ENCODE measurements around the gene SSR3. TPM values are rescaled to one million over a fixed set of nuclear protein-coding genes. Genes with fewer than 3 reads are reported as not detected.
A peak's percentile ranks its signal among the peaks of the same experiment; 100 is the strongest.

Gene SSR3
- total and polyA plus RNA-seq, 9 of the 15 experiments (the other 6 are each of a cell fraction or from before 2014, with no cell fraction given) = 104 to 464 (median 307) TPM

- TF ChIP-seq CHD2 (IDR thresholded peaks at IDR 0.05; ENCODE audit: low read depth, low read length) = no peak
- no peak for TF ChIP-seq PCBP2 (IDR thresholded peaks at IDR 0.05; ENCODE audit: low read depth, low read length, poor library complexity, severe bottlenecking)
- no peak for TF ChIP-seq ZNF639 (CRISPR knock-in tag; conservative IDR thresholded peaks at IDR 0.05 in 1 of 2, IDR thresholded peaks at IDR 0.05 in 1 of 2)
- TF ChIP-seq MTF1 (CRISPR knock-in tag; IDR thresholded peaks at IDR 0.05; ENCODE audit: borderline replicate concordance) = no peak
- TF ChIP-seq COPS2 (conservative IDR thresholded peaks at IDR 0.05) = no peak
- no peak for TF ChIP-seq FOXJ2 (tag; IDR thresholded peaks at IDR 0.05)
- no peak for TF ChIP-seq THRAP3 (IDR thresholded peaks at IDR 0.05; ENCODE audit: borderline replicate concordance)
- TF ChIP-seq FOXJ3 (CRISPR knock-in tag; IDR thresholded peaks at IDR 0.05) = no peak
- TF ChIP-seq KLF16 (IDR thresholded peaks at IDR 0.05) = no peak
- peak; percentile 94 for TF ChIP-seq MEF2A (IDR thresholded peaks at IDR 0.05; ENCODE audit: control insufficient read depth, low read depth, low read length)
- no peak for TF ChIP-seq ZNF395 (CRISPR knock-in tag; IDR thresholded peaks at IDR 0.05)
- no peak for TF ChIP-seq SMAD2 (IDR thresholded peaks at IDR 0.05; ENCODE audit: low read depth, low read length)
- TF ChIP-seq SP2 (IDR thresholded peaks at IDR 0.05; ENCODE audit: extremely low read depth, low read depth, low read length, poor library complexity, severe bottlenecking) = no peak
- TF ChIP-seq FOXP4 (CRISPR knock-in tag; IDR thresholded peaks at IDR 0.05; ENCODE audit: borderline replicate concordance) = no peak
- no peak for TF ChIP-seq ZNF830 (CRISPR knock-in tag; IDR thresholded peaks at IDR 0.05)
- peak; percentile 54; the same call in 1 of the 2 replicates for TF ChIP-seq VEZF1 (CRISPR knock-in tag; IDR thresholded peaks at IDR 0.05)
- no peak for TF ChIP-seq ZBTB2 (IDR thresholded peaks at IDR 0.05)
- no peak for TF ChIP-seq SRSF3 (IDR thresholded peaks at IDR 0.05; ENCODE audit: insufficient read depth, low read length)
- no peak for TF ChIP-seq ZFP36 (IDR thresholded peaks at IDR 0.05; ENCODE audit: low read depth, low read length, partially characterized antibody)
- peak; percentile 58; the same call in 1 of the 2 replicates for TF ChIP-seq MTA1 (IDR thresholded peaks at IDR 0.05; ENCODE audit: borderline replicate concordance)
- no peak for TF ChIP-seq ZNF184 (CRISPR knock-in tag; IDR thresholded peaks at IDR 0.05)
Measured at GRCh38 chr3:156579427-156579851, 24.5 kb upstream of the SSR3 start (continued).
